NCI-H1436 (cell line): ENCODE data around the gene SPANXN3.
"Not testable (repeated sequence)": the region's sequence is repeated elsewhere in the genome, so short reads cannot be mapped to it uniquely, and the experiment has no call there.

Experiments
- DNase-seq: peaks from one replicate; lab custom pipeline; 2025; lab: John Stamatoyannopoulos, UW

The SPANXN3 gene, protein sequence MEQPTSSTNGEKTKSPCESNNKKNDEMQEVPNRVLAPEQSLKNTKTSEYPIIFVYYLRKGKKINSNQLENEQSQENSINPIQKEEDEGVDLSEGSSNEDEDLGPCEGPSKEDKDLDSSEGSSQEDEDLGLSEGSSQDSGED

DNA sequence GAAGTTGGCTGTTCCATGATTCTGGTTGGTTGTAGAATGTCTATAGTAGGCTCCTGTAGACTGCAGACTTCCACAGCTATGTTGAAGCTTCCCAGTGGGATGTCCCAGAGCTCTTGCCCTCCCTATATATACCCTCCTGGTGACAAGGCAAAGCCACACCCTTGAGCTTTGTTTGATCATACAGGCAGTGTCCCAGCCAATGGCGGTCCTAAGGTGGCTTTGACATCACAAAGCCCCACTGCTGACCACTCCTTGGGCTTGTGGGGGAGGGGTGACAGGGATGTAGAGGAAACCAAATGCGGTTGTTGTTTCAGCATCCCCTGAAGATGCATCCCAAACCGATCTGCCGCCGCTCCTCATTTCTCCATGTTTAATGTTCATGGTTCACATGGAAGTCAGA is at the start of gene SPANXN3:
Gene SPANXN3 (minus strand): TSS at position 101 of the 400 bp plus-strand sequence. CDS start 84 bp downstream, at position 17.
- not testable (repeated sequence) for DNase-seq

DNA sequence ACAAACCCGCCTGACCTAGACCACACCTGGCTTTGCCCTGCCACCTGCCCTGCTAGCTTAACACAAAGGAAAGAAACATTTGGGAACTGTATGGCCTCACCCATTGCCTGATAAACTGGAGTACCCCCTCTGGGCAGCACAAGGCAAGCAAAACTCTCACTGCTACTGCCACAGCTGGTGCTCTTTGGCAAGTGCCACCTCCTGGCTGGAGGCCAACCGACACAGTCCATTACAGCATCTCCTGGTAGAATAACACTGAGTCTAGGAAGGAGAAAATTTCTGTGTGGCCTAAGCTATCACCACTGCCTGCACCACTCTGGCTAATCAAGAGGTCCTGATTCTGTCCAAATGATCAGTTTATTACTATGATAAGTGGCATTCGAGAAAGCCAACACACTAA is 18.9 kb upstream of the SPANXN3 start:
- peak; percentile 20 for DNase-seq

- DNase-seq: not testable (repeated sequence)
Observed at GRCh38 chrX:143502196-143502595, 15.1 kb downstream of the SPANXN3 start.

- DNase-seq: no peak
Observed at GRCh38 chrX:143500751-143501150, 16.5 kb downstream of the SPANXN3 start.

- no peak for DNase-seq
Observed at GRCh38 chrX:143486105-143486504, 31.2 kb downstream of the SPANXN3 start.

DNA sequence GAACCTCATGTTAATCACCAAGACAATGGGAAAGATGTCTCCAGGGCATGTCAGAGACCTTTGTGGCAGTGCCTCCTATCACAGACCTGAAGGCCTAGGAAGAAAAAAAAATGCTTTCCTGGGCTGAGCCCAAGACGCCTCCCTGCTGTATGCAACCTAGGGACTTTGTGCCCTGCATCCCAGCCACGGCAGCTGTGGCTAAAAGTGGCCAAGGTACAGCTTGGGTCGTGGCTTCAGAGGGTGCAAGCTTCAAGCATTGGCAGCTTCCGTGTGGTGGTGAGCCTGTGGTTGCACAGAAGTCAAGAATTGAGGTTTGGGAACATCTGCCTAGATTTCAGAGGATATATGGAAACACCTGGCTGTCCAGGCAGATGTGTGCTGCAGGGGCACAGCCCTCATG is 40.5 kb downstream of the SPANXN3 start:
- DNase-seq: no peak

DNA sequence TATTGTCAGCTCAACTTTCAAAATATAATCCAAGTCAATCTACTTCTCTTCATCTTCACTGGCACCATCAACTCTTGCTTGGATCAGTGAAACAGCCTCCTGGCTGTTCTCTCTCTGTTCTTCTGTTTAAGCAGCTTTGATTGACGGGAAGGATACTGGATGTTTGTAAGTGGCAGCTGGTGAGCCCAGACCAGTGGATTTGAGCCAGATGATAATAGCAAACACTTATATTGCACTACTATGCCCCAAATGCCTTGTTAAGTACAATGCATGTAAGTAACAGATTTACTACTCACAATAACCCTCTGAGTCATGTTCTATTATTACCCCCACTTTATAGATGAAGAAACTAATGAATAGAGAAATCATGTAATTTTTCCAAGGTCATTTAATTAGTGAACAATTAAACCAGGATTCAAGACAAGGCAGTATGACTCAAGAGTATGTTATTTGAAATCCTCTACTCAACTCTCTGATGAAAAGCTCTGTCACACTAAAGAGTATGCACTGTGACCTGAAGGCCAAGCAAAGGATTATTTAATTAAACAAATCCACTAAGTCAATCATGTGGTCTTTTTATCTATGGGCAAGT is 44.8 kb downstream of the SPANXN3 start:
- peak; percentile 61 for DNase-seq

DNA sequence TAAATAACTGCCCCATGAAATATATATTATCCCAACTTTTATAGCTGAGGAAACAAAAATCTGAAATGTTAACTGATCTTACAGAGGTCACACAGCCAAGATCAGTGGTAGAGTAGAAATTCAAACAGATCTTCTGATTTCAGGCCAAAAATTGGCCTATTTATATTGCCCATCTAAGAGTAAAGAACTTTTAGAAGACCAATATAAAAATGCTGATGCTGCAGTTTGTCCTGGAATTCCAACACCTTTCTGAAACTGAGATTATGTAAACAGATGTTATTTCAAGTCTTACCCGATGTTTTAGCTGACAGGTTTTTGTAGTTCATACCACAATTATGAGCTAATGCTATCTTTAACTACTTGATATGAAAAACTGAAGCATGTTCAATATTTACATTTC is 51.1 kb downstream of the SPANXN3 start:
- DNase-seq: no peak

DNA sequence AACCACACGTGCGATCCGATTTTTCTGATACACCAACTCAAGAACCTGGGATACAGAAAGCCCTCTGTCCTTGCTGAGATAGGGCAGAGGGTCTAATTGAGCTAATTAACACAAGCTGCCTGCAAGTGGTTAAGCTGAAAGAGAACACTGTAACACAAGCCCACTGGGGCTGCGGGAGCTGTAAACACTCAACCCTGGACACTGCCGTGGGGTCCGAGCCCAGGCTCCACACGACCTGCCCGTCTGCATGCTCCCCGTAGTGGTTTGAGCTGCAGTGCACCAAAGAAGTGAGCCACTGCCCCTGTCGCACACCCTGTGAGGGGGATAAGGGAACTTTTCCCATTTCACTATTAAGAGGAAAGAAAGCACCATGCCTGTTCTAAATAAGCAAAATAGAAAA is 54.6 kb downstream of the SPANXN3 start:
- no peak for DNase-seq

DNA sequence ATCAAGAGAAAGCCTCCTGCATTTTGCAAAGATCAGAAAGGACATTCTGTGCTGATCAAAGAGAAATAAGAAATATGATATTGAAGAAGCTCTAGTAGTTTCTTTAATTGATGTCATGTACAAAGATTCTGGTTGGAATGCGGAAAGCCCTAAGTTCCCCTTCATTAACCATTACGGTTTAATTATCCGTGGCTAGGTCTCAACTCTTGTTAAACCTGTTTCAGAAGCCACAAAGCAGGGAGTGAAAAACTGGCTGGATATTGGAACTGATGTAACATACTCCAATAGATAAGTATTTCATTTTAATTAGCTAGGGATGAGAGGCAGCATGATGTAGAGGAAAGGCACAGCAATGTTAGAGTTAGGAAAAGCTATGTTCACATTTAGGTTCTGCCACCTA is 55.7 kb downstream of the SPANXN3 start:
- DNase-seq: no peak
